ENCODE data around the gene SPATS2.

SPATS2 gene

DNA sequence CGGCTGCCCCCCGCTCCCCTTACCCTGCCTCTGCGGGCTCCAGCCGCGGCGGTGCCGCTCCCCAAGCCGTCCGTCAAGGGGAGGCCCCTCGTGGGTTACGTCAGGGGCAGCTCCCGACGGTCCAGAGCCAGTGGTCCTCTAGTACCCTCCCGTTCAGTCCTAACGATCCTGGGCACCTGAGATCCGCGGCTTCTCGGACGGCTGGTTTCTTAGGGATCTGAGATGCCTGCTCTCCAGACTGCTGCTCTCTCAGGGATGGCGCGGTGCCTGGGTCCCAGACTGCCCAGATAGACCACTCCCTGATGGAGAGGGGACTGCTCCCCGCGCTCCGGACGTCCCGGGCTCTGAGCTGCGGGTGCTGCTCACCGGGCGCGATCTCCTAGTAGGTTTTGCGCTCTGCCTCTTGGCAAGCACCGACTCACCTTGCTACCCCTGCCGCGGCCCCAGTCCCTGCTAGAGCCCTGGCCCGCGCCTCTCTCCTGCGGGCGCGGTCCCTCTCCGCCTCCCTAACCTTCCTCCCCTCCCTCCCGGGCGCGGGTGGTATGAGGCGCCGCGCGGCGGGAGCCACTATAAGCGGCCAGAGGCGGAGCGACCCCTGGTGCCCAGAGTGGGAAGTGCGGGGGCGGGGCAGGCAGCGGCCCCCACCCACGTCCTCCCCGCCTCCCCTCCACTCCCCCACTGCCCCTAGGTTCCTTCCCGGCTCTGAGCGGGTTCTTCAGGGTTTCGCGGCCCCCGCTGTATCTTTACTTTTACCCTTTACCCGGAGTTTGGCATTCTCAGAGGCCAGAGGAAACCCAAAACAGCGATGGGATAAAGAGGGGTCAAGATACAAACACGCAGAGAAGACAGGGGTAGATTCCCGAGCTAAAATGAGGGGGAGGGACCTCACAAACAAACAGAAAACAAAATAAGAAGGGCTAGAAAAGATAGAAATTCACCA is 30.3 kb upstream of the SPATS2 start, which contains the start of gene C1QL4:
Gene C1QL4, minus strand, starts transcription at position 544 of the 940 bp plus-strand sequence. CDS start 711 bp downstream, outside the sequence.
- peak; percentile 84 to 85 for DNase-seq

- no peak for DNase-seq
These were observed 28.3 kb upstream of the SPATS2 start for GRCh38 chr12:49338830-49339463.

DNA sequence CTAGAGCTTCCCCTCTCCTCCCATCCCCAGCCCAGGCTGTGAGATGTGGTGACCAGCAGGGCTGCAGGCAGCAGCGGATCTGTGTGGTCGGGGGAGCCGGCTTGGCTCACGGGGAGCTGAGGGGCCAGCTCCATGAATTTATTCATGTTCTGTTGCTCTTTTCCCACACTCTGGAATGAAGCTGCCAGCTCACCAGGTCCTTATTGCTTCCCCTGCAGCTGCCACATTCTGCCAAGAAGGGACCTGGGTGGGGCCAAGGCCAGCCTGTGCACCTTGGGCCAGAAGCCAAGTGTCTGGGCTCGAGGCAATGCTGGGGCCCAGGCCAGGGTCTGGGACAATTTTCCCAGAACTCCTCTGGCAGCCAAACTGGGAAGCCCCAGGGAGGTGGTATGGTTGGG is 27.8 kb upstream of the SPATS2 start:
- no peak for DNase-seq

- no peak for DNase-seq
These were observed 27.0 kb upstream of the SPATS2 start for GRCh38 chr12:49340095-49340870.

DNA sequence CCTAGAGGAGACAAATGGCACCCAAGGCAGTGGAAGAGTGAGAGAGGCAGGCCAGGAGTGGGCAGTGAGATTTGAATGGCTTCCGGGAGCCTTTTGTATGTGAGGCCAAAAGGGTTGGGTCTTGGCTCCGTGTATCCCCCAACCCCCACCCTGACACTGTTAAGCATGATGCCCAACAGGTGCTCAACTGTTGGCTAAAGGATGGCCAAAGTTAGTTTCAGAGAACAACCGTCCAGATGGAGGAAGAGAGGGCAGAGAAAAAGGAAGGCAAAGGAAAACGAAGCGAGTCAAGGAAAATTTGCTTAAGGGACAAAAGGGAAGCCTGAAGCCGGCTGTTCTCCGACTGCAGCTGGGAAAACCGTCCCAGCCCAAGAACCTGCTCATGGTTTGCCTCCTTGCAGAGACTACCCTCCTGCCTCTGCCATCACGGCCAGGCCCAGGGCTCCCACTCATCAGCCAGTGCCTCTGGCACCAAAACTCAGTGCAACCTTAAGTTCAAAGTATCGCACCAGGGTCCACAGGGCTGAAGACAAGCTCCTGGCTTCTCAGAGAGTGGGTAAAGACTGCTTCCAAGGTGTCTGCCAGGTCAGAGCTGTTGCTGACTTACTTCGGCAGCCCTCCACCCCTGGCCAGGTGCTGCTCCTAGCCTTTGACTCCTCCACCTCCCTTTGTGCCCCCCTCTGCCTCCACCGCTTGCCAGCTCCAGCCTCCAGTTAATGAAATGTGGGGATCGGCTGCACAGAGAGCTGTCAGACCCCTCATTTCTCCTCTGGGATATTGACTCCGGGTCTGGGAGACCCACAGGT is 26.1 kb upstream of the SPATS2 start:
- no peak for DNase-seq

DNA sequence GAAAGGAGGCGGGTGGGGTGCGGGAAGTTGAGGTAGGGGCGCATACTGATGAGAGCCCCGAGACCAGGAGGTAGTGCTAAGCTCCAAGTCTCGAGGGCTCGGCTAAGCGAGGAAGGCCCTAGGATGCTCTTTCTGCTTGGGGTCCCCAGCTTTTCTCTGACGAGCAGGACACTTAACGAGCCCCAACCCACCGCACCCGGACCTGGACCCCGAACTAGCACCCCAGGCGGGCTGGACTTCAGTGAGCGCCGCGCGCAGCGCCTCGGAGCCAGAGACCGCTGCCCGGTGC is 25.5 kb upstream of the SPATS2 start:
- no peak for DNase-seq

GRCh38 chr12:49342066-49342913 is 25.0 kb upstream of the SPATS2 start:
- DNase-seq, result peak; percentile 95 to 97

DNA sequence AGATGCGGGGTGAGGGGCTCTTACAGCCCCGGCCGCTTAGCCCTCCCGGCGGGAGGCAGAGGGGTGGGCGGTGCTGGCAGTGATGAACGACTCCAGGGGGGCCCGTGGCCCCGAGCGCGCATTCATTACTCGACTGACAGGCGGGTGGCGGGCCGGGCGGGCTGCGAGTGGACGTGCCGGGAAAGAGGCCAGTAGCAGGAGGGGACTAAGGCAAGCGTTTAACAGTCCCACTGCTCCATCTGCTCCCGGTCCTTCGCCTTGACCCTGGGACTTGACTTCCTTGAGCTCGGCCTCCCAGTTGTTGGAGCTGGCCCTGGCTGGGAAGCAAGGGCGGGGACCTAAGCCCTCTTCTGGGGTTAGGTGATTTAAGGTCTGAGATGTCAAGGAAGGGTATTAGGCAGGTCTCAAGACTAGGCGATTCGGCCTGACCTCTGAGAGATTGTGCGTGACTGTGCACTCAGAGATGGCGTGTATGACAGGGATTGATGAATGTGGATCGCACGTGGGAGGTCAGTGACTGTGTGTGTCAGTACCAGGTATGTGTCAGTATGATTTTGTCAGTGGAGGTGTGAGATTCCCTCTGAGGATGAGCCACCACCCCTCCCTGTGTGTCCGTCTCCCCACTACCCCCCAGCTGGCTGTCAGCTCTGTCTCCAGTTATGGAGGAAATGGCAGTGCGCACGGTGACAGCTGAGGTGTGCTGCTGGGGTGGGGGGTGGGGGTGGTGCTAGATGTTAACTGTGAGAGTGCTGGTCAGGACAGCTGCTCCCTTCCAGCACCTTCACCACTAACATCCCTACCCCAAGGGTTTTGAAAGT is 24.1 kb upstream of the SPATS2 start:
- peak; percentile 16 to 32 for DNase-seq

DNA sequence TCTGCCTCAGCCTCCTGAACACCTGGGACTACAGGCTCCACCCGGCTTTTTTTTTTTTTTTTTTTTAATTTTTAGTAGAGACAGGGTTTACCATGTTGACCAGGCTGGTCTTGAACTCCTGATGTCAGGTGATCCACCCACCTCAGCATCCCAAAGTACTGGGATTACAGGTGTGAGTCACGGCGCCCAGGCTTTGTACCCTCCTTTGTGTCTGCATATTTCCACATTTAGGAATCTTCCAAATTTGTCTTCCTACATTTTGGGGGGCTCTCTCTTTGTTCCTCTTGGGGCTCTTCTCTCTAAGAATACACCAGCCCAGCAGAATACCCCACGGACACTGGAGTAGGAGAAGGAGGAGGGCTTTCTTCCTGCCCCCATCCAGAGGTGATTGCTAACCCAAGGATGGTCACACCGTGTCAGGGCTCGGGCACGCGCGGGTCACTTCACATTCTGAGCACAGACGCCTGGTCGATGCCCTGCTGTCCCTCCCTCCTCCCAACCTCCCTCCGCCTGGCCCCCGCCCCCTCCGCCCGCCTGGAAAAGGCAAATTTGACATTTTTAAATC is 22.7 kb upstream of the SPATS2 start:
- no peak for DNase-seq

- peak; percentile 50 to 78 for DNase-seq
These were observed 22.0 kb upstream of the SPATS2 start for GRCh38 chr12:49345051-49345824.

DNA sequence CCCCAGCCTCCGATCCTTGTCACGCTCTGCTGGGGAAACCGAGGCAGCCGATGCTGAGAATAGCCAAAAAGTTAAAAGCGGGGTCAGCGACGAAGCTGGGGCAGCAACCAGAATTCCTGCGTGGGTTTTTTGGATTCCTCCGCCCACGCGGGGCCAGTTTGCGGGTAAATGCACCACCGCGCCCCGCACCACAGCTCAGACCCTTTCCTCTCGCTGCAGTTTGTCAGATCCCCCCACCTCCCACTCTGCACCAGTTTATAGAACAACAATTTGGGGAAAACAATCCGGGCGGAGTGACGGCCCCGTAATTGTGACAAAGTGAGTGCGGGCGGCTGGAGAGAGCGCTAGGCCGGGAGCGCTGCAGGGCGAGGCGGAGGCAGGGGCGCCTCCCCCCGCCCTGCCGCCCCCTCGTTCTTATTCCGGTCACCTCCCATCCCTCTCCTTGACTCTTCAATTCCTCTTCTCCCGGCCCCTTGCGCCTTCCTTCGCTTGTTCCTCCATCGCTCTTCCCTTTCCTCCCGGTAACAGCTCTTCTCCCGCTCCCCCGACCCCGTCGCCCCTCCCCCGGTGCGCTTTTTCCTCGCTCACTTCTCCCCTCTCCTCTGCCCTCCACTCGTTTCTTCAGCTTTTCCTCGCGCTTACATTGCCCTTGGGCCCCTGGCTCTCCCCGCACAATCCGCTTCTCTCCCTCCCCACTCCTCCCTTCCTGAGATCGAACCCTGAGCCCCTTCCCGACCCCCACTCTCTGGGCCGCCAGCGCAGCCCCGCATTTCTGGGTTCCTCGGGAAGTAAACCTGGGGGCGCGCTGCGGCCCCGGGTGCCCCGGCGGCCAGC is 21.2 kb upstream of the SPATS2 start:
- DNase-seq, result no peak

- DNase-seq, result peak; percentile 65 to 80
These were observed 20.5 kb upstream of the SPATS2 start, which contains the start of gene DNAJC22 for GRCh38 chr12:49346659-49347310. DNAJC22 (plus strand) TSS chr12:49346888; CDS start chr12:49348873, 1,985 bp downstream.

DNA sequence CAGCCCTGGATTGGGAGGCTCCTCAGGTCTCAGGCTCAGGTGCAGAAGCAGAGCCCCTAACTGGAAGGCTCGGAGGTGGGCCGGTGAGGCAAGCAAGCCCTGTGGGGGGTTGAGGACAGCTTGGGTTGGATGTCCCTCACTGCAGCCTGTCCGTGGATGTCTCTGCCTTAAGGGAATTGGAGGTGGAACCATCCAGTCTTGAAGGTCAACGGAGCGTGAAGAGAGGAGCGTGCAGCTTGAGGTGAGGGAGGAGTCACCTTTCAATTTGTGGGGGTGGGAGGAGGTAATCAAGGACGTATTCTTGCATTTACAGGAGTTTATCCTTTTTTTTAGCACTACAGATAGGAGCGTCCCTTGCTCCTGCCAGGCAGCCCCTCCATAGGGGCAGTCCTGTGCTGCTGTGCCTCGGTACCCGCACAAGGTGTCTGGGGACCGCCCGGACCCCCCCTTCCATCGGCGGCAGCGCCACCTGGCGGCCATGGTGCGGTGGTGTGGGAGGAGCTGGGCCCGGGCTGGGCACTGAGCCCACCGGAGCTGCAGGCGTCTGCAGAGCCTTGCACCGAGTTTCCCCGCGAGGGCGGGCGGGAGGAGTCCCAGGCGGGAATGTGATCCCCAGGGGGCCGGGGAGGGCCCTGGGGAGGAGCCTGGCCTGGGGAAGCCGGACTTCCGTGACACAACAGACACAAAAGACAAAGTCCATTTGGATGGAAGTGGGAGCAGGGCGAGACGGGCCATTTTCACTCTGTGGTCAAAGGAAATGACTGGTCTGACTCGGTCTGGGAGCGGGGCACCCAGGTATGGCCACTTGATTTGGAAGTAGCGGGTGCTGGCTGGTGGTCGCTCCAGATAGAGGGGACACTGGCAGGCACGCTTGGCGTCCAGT is 19.7 kb upstream of the SPATS2 start:
- DNase-seq, result peak; percentile 89 to 97

DNA sequence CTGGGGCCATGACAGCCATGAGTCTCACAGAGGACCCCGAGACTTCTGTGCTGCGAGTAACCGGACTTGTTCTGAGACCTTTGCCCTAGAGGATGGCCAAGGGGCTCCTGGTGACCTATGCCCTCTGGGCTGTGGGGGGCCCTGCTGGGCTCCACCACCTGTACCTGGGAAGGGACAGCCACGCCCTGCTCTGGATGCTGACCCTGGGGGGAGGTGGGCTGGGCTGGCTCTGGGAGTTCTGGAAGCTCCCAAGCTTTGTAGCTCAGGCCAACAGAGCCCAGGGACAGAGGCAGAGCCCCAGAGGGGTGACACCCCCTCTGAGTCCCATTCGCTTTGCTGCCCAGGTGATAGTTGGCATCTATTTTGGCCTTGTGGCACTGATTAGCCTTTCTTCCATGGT is 18.5 kb upstream of the SPATS2 start:
- DNase-seq, result no peak

GRCh38 chr12:49349266-49349665 is 18.0 kb upstream of the SPATS2 start:
- DNase-seq, result no peak

DNA sequence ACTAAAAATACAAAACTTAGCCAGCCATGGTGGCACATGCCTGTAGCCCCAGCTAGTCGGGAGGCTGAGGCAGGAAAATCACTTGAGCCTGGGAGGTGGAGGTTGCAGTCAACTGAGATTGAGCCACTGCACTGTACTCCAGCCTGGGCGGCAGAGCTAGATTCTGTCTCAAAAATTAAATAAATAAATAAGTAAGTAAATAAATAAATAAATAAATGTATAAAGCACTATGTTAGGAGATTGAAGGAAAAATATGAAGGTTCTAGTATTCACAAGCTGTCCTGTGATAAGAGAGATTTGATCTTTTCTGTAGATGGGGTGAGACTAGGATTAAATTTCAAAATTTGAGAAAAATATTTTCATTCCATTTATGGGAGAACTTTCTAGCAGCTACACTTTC is 14.9 kb upstream of the SPATS2 start:
- no peak for DNase-seq

DNA sequence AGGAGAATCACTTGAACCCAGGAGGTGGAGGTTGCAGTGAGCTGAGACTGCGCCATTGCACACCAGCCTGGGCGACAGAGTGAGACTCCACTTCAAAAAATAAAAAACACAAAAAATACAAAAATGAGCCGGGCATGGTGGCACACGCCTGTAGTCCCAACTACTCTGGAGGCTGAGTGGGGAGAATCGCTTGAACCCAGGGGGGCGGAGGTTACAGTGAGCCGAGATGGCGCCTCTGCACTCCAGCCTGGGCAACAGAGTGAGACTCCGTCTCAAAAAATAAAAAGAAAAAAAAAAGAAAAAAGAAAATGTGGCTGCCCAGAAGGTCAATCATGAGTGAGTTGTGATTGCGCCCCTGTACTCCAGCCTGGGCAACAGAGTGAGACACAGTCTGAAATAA is 11.3 kb upstream of the SPATS2 start:
- no peak for DNase-seq

Measured in NCI-H187 (cell line).